Stomach (tissue), 9 donors: ENCODE measurements around the gene ALDH7A1. TPM values are rescaled to one million over a fixed set of nuclear protein-coding genes. Genes with fewer than 3 reads are reported as not detected.

Source experiments
- DNase-seq, 2 donors: peaks; one replicate each; pipeline versions ENCODE4 v3.0.0 to v3.0.0-alpha.2; 2013 to 2019
- H3K27ac ChIP-seq, 5 donors: fragments of 200-600 bp in 4 of 5; sonication (generic) in 4 of 5; one replicate each; pipeline ENCODE4 v1.5.1; 2013 to 2019; ENCODE audit warnings: mild to moderate bottlenecking in 1 of 5, moderate library complexity in 1 of 5
- H3K27me3 ChIP-seq, 3 donors: fragments of 200-600 bp; sonication (generic); one replicate each; pipeline ENCODE4 v1.5.1; 2017 to 2019; ENCODE audit warnings: mixed run types in 1 of 3
- H3K36me3 ChIP-seq, 4 donors: fragments of 200-600 bp; sonication (generic); 1 replicate in 3 of 4; 2 replicates in 1 of 4; pipeline ENCODE4 v1.5.1; 2016 to 2019
- H3K4me1 ChIP-seq, 4 donors: fragments of 200-600 bp; sonication (generic); one replicate each; pipeline ENCODE4 v1.5.1; 2016 to 2019
- H3K4me3 ChIP-seq, 4 donors: fragments of 200-600 bp; sonication (generic) in 3 of 4; one replicate each; pipeline ENCODE4 v1.5.1; 2016 to 2019; ENCODE audit warnings: mild to moderate bottlenecking in 1 of 4
- H3K9me3 ChIP-seq, 4 donors: fragments of 200-600 bp; sonication (generic); one replicate each; pipeline ENCODE4 v1.5.1; 2016 to 2019
- EP300 ChIP-seq: sonication (generic); formaldehyde crosslinking; IDR thresholded peaks from one replicate; pipeline ENCODE4 v1.6.1; 2017; ENCODE audit warnings: antibody characterized with exemption
- POLR2A ChIP-seq, 4 donors: fragments of 450-650 bp; IDR thresholded peaks; one replicate each; pipeline ENCODE4 v1.6.1; 2016; ENCODE audit warnings: antibody characterized with exemption in 4 of 4, control low read depth in 2 of 4, mild to moderate bottlenecking in 1 of 4, moderate library complexity in 1 of 4
- POLR2AphosphoS5 ChIP-seq, 3 donors: sonication (generic); formaldehyde crosslinking; IDR thresholded peaks; one replicate each; pipeline ENCODE4 v1.6.1; 2016; ENCODE audit warnings: antibody characterized with exemption in 3 of 3
- WGBS, 5 donors: extraction: QIAGEN DNeasy Blood & Tissue Kit in 3 of 5; methylation state at CpG; one replicate each; pipeline versions ENCODE4 v1.1.5 to v1.1.7; 2013 to 2018; 5-methylcytosine and 5-hydroxymethylcytosine counted together
- intact Hi-C: fragments of 100-400 bp; cut with DNase I; formaldehyde crosslinking; loops from one replicate; pipeline ENCODE4 v1.15.1; 2023; ENCODE audit warnings: low total_unique reads
- polyA plus RNA-seq, 3 donors: library from polyadenylated mRNA; stranded (reverse); fragments of 200-250 nt; gene quantifications; one replicate each; pipeline ENCODE4 v1.2.3, GENCODE V29; 2013
- total RNA-seq, 5 donors: library from RNA; depleted of rRNA; stranded (reverse); fragments of >200 nt; gene quantifications; one replicate each; pipeline versions ENCODE4 v1.1.0 to v1.2.3, GENCODE V29; 2014 to 2016
- TF ChIP-seq, protein P1 (sequence below), 7 experiments: fragments of 450-650 bp in 4 of 7; fragments of 200-600 bp in 3 of 7; sonication (generic) in 3 of 7; IDR thresholded peaks; one replicate each; pipeline ENCODE4 v1.5.1; 2016 to 2019; ENCODE audit warnings: antibody characterized with exemption in 7 of 7, control low read depth in 2 of 7, mild to moderate bottlenecking in 1 of 7
- donor health status: healthy with polysubstance abuse.
- donor health status: Bipolar disorder and iron deficiency.
- donor health status: healthy.

ALDH7A1 gene
- total and polyA plus RNA-seq, 8 donors = 4.9 to 55.6 (median 32.6) TPM

DNA sequence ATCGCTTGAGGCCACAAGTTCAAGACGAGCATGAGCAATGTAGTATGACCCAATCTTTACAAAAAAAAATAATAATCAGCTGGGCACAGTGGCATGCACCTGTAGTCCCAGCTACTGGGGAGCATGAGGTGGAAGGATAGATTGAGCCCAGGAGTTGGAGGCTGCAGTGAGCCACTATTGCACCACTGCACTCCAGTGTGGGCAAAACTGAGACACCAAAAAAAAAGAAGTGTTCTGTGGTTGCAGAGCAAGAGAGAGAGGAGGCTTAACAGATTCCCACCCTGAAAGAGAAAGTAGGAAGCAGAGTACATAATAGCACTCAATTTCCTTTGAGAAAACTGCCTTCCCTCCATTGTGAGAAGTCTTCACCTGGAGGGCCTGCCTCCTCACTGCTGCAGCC is 52.6 kb downstream of the ALDH7A1 start:
- TF ChIP-seq, protein P1, sequence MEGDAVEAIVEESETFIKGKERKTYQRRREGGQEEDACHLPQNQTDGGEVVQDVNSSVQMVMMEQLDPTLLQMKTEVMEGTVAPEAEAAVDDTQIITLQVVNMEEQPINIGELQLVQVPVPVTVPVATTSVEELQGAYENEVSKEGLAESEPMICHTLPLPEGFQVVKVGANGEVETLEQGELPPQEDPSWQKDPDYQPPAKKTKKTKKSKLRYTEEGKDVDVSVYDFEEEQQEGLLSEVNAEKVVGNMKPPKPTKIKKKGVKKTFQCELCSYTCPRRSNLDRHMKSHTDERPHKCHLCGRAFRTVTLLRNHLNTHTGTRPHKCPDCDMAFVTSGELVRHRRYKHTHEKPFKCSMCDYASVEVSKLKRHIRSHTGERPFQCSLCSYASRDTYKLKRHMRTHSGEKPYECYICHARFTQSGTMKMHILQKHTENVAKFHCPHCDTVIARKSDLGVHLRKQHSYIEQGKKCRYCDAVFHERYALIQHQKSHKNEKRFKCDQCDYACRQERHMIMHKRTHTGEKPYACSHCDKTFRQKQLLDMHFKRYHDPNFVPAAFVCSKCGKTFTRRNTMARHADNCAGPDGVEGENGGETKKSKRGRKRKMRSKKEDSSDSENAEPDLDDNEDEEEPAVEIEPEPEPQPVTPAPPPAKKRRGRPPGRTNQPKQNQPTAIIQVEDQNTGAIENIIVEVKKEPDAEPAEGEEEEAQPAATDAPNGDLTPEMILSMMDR (IDR thresholded peaks at IDR 0.05) = no peak
- TF ChIP-seq POLR2AphosphoS5 (IDR thresholded peaks at IDR 0.05) = no peak
- TF ChIP-seq POLR2A (IDR thresholded peaks at IDR 0.05) = no peak
- no peak for TF ChIP-seq EP300
- Histone ChIP-seq H3K36me3 (peaks cover 0 to 33% (median 32%) of the 10 kb centered on the region in 4 donors), H3K4me1 (peaks cover 0 to 9% (median 6%) of the 10 kb centered on the region in 4 donors), H3K4me3 (no peak overlapping the region), H3K9me3 (no peaks in the 10 kb centered on the region), H3K27ac (no peak overlapping the region), H3K27me3 (no peaks in the 10 kb centered on the region)
- DNase-seq = no peak
- 48 to 70% (median 55%) methylated on average over 2 of the region's 2 CpGs for WGBS, 5 donors
- intact Hi-C loops = no loop called here

GRCh38 chr5:126540631-126541030 is 54.4 kb downstream of the ALDH7A1 start:
- Histone ChIP-seq H3K36me3 (peaks cover 0 to 15% (median 14%) of the 10 kb centered on the region in 4 donors), H3K27me3 (no peaks in the 10 kb centered on the region), H3K4me1 (peaks cover 3 to 19% (median 6%) of the 10 kb centered on the region in 4 donors), H3K9me3 (no peaks in the 10 kb centered on the region), H3K27ac (no peak overlapping the region), H3K4me3 (no peak overlapping the region)
- WGBS, 5 donors = 60 to 79% (median 68%) methylated on average over 5 of the region's 5 CpGs
- TF ChIP-seq EP300 (no peak), POLR2A (IDR thresholded peaks at IDR 0.05) (no peak), POLR2AphosphoS5 (IDR thresholded peaks at IDR 0.05) (no peak)
- TF ChIP-seq, protein P1 (IDR thresholded peaks at IDR 0.05) = no peak
- DNase-seq = no peak
- intact Hi-C loops = no loop called here

GRCh38 chr5:126538579-126538978 is 56.4 kb downstream of the ALDH7A1 start:
- intact Hi-C loops = loop anchor here (5.0 kb wide), 2 partner anchors 181 to 196 kb away; no protein-coding TSS in a partner anchor
- 18 to 57% (median 47%) methylated on average over 1 of the region's 1 CpG for WGBS, 5 donors
- peak overlapping the region in 1 of 5 donors; percentile 7 for H3K27ac ChIP-seq

GRCh38 chr5:126536874-126537273 is 58.1 kb downstream of the ALDH7A1 start:
- 40 to 61% (median 57%) methylated on average over 3 of the region's 3 CpGs for WGBS, 5 donors
- intact Hi-C loops = loop anchor here (5.0 kb wide), 2 partner anchors 180 to 195 kb away; no protein-coding TSS in a partner anchor

More at GRCh38 chr5:126538579-126538978, 56.4 kb downstream of the ALDH7A1 start:
- TF ChIP-seq POLR2A (IDR thresholded peaks at IDR 0.05) (no peak), EP300 (no peak), POLR2AphosphoS5 (IDR thresholded peaks at IDR 0.05) (no peak)
- TF ChIP-seq, protein P1 (IDR thresholded peaks at IDR 0.05) = no peak
- Histone ChIP-seq H3K9me3 (no peaks in the 10 kb centered on the region), H3K4me1 (peaks cover 3 to 19% (median 6%) of the 10 kb centered on the region in 4 donors), H3K4me3 (no peak overlapping the region), H3K36me3 (no peaks in the 10 kb centered on the region), H3K27me3 (no peaks in the 10 kb centered on the region)
- no peak for DNase-seq

More at GRCh38 chr5:126536874-126537273, 58.1 kb downstream of the ALDH7A1 start:
- Histone ChIP-seq H3K9me3 (no peaks in the 10 kb centered on the region), H3K4me1 (peaks cover 6 to 23% (median 10%) of the 10 kb centered on the region in 4 donors), H3K36me3 (no peaks in the 10 kb centered on the region), H3K27ac (peak overlapping the region in 1 of 5 donors; percentile 8), H3K27me3 (no peaks in the 10 kb centered on the region), H3K4me3 (no peak overlapping the region)
- no peak for TF ChIP-seq EP300
- TF ChIP-seq, protein P1 (IDR thresholded peaks at IDR 0.05) = no peak
- TF ChIP-seq POLR2A (IDR thresholded peaks at IDR 0.05) = no peak
- TF ChIP-seq POLR2AphosphoS5 (IDR thresholded peaks at IDR 0.05) = no peak
- no peak for DNase-seq
